H1 (cell line): Measurements from ENCODE around the gene CHD1L. TPM values are rescaled to one million over a fixed set of nuclear protein-coding genes. Genes with fewer than 3 reads are reported as not detected.

ENCODE experiments used
- CTCF ChIA-PET: fragments of 300-600 bp; sonication (Branson Sonifier 250); formaldehyde crosslinking; loops from one replicate; lab custom pipeline; 2021; ENCODE audit not compliant: partially characterized antibody; lab: Charles Lee
- POLR2A ChIA-PET: fragments of 300-600 bp; sonication (Branson Sonifier 250); formaldehyde crosslinking; loops from one replicate; lab custom pipeline; 2021; ENCODE audit warnings: inconsistent platforms; ENCODE audit not compliant: partially characterized antibody; lab: Charles Lee
- DNase-seq, 2 experiments: peaks; one replicate each; pipeline versions ENCODE4 v3.0.0 to v3.0.0-alpha.2; 2010 to 2022; ENCODE audit warnings: low spot score in 2 of 2, low read depth in 1 of 2, mixed read lengths in 1 of 2
- FAIRE-seq: peaks from 2 replicates; lab custom pipeline; 2011; peaks lifted over from hg19 to GRCh38; lab: Jason Lieb, UNC
- H2AFZ ChIP-seq: 2 replicates; pipeline ENCODE4 v1.8.1; 2012; ENCODE audit warnings: low read length, inconsistent platforms
- H2AK5ac ChIP-seq: 2 replicates; pipeline ENCODE4 v1.6.1; 2013; ENCODE audit warnings: low read depth, low read length
- H2BK120ac ChIP-seq: replicated peaks from 2 replicates; pipeline ENCODE3; 2013; ENCODE audit warnings: low read depth, low read length, inconsistent platforms
- H2BK12ac ChIP-seq: 2 replicates; pipeline ENCODE4 v1.6.1; 2013; ENCODE audit warnings: low read depth, low read length
- H2BK15ac ChIP-seq: 2 replicates; pipeline ENCODE4 v1.6.1; 2013; ENCODE audit warnings: low read length
- H2BK20ac ChIP-seq: 2 replicates; pipeline ENCODE4 v1.6.1; 2013; ENCODE audit warnings: low read length
- H2BK5ac ChIP-seq: 2 replicates; pipeline ENCODE4 v1.6.1; 2013; ENCODE audit warnings: low read depth, low read length
- H3K14ac ChIP-seq: 2 replicates; pipeline ENCODE4 v1.6.1; 2013; ENCODE audit warnings: inconsistent platforms; ENCODE audit not compliant: insufficient read length
- H3K18ac ChIP-seq: 2 replicates; pipeline ENCODE4 v1.6.1; 2013; ENCODE audit warnings: low read length; ENCODE audit errors: extremely low read depth
- H3K23ac ChIP-seq: 2 replicates; pipeline ENCODE4 v1.6.1; 2013; ENCODE audit warnings: inconsistent platforms; ENCODE audit not compliant: insufficient read length
- H3K23me2 ChIP-seq: 2 replicates; pipeline ENCODE4 v1.6.1; 2013; ENCODE audit warnings: low read depth, low read length
- H3K27ac ChIP-seq: 2 replicates; pipeline ENCODE4 v1.6.1; 2011; ENCODE audit warnings: low read depth, low read length, inconsistent platforms
- H3K27me3 ChIP-seq, 4 experiments: replicated peaks in 1 of 4; 1 replicate in 1 of 4; 2 replicates in 3 of 4; pipeline versions ENCODE4 v1.6.1 to v1.8.1; 2011 to 2013; ENCODE audit warnings: low read length in 3 of 4, mild to moderate bottlenecking in 3 of 4, inconsistent platforms in 2 of 4, mixed read lengths in 2 of 4, moderate library complexity in 1 of 4; ENCODE audit not compliant: control insufficient read depth in 3 of 4, insufficient read depth in 3 of 4; ENCODE audit errors: extremely low read depth in 1 of 4
- H3K36me3 ChIP-seq, 4 experiments: 2 replicates each; pipeline versions ENCODE4 v1.6.1 to v1.8.1; 2011 to 2013; ENCODE audit warnings: mild to moderate bottlenecking in 4 of 4, low read length in 3 of 4, moderate library complexity in 2 of 4, control low read depth in 1 of 4, inconsistent platforms in 1 of 4; ENCODE audit not compliant: insufficient read depth in 4 of 4, control insufficient read depth in 2 of 4
- H3K4ac ChIP-seq: replicated peaks from 2 replicates; pipeline ENCODE3; 2013; ENCODE audit warnings: low read length, low read depth, mixed read lengths, inconsistent platforms; ENCODE audit not compliant: insufficient read length
- H3K4me1 ChIP-seq, 4 experiments: replicated peaks in 1 of 4; 1 replicate in 1 of 4; 2 replicates in 3 of 4; pipeline versions ENCODE4 v1.6.1 to v1.8.1; 2011 to 2013; ENCODE audit warnings: low read length in 3 of 4, inconsistent platforms in 2 of 4, mixed read lengths in 1 of 4; ENCODE audit not compliant: insufficient read depth in 4 of 4, control insufficient read depth in 3 of 4
- H3K4me2 ChIP-seq, 2 experiments: 2 replicates each; pipeline versions ENCODE4 v1.6.1 to v1.8.1; 2011 to 2013; ENCODE audit warnings: low read depth in 2 of 2, low read length in 2 of 2, control low read depth in 1 of 2, inconsistent platforms in 1 of 2, mild to moderate bottlenecking in 1 of 2; ENCODE audit not compliant: insufficient read depth in 1 of 2
- H3K4me3 ChIP-seq, 4 experiments: fragments of 200-600, 300-600 bp in 1 of 4; sonication (generic), shearing (Covaris generic), sonication (Bioruptor Twin) in 1 of 4; 2 replicates each; pipeline versions ENCODE4 v1.5.1 to v1.8.1; 2011 to 2016; ENCODE audit warnings: low read length in 4 of 4, low read depth in 3 of 4, control low read depth in 2 of 4, inconsistent platforms in 2 of 4, mild to moderate bottlenecking in 2 of 4, mixed read lengths in 1 of 4, moderate library complexity in 1 of 4; ENCODE audit not compliant: insufficient read depth in 2 of 4; ENCODE audit errors: extremely low read depth in 1 of 4
- H3K56ac ChIP-seq: replicated peaks from 2 replicates; pipeline ENCODE3; 2013; ENCODE audit warnings: low read depth, mild to moderate bottlenecking, mixed read lengths, low read length, inconsistent platforms; ENCODE audit not compliant: insufficient read length
- H3K79me1 ChIP-seq: 2 replicates; pipeline ENCODE4 v1.6.1; 2013; ENCODE audit warnings: low read depth, low read length, control low read depth
- H3K79me2 ChIP-seq, 2 experiments: 2 replicates each; pipeline versions ENCODE4 v1.6.1 to v1.8.1; 2012 to 2013; ENCODE audit warnings: low read length in 2 of 2, mild to moderate bottlenecking in 2 of 2, inconsistent platforms in 1 of 2; ENCODE audit not compliant: insufficient read depth in 2 of 2, control insufficient read depth in 1 of 2
- H3K9ac ChIP-seq, 4 experiments: replicated peaks in 1 of 4; 1 replicate in 1 of 4; 2 replicates in 3 of 4; pipeline versions ENCODE4 v1.6.1 to v1.8.1; 2011 to 2013; ENCODE audit warnings: low read depth in 3 of 4, low read length in 3 of 4, control low read depth in 2 of 4, mild to moderate bottlenecking in 2 of 4, moderate library complexity in 2 of 4, inconsistent platforms in 1 of 4; ENCODE audit errors: extremely low read depth in 1 of 4
- H3K9me3 ChIP-seq, 2 experiments: 2 replicates each; pipeline versions ENCODE4 v1.6.1 to v1.8.1; 2012 to 2013; ENCODE audit warnings: mild to moderate bottlenecking in 2 of 2, moderate library complexity in 2 of 2, control low read depth in 1 of 2, inconsistent platforms in 1 of 2, low read depth in 1 of 2, low read length in 1 of 2, mixed read lengths in 1 of 2; ENCODE audit not compliant: insufficient read depth in 2 of 2
- H4K20me1 ChIP-seq, 2 experiments: replicated peaks in 1 of 2; 2 replicates each; pipeline versions ENCODE3 to v1.8.1; 2011 to 2013; ENCODE audit warnings: inconsistent platforms in 2 of 2, low read length in 2 of 2, mild to moderate bottlenecking in 1 of 2; ENCODE audit not compliant: insufficient read depth in 2 of 2, control insufficient read depth in 1 of 2
- H4K5ac ChIP-seq: 2 replicates; pipeline ENCODE4 v1.6.1; 2013; ENCODE audit warnings: low read length, low read depth, mixed read lengths, inconsistent platforms; ENCODE audit not compliant: insufficient read length
- H4K8ac ChIP-seq: 2 replicates; pipeline ENCODE4 v1.8.0; 2013; ENCODE audit warnings: mild to moderate bottlenecking, moderate library complexity, low read length, inconsistent platforms; ENCODE audit not compliant: insufficient read depth; ENCODE audit errors: extremely low read depth
- H4K91ac ChIP-seq: replicated peaks from 2 replicates; pipeline ENCODE3; 2013; ENCODE audit warnings: low read length, mixed read lengths, inconsistent platforms; ENCODE audit not compliant: insufficient read length
- CTBP2 ChIP-seq: IDR thresholded peaks from 2 replicates; pipeline ENCODE4 v1.7.0; 2011; ENCODE audit warnings: borderline replicate concordance, mild to moderate bottlenecking, moderate library complexity, mixed read lengths, low read length; ENCODE audit not compliant: insufficient read depth, insufficient read length
- CTCF ChIP-seq, 3 experiments: IDR thresholded peaks; 1 replicate in 2 of 3; 2 replicates in 1 of 3; pipeline versions ENCODE4 v1.5.1 to v1.6.1; 2011; ENCODE audit warnings: low read length in 3 of 3, mild to moderate bottlenecking in 3 of 3, inconsistent platforms in 2 of 3, low read depth in 1 of 3, moderate library complexity in 1 of 3; ENCODE audit not compliant: insufficient read depth in 1 of 3; ENCODE audit errors: control extremely low read depth in 1 of 3
- POLR2A ChIP-seq, 2 experiments: IDR thresholded peaks; 1 replicate in 1 of 2; 2 replicates in 1 of 2; pipeline ENCODE4 v1.6.1; 2011; ENCODE audit warnings: low read depth in 2 of 2, low read length in 2 of 2, mild to moderate bottlenecking in 2 of 2; ENCODE audit errors: control extremely low read depth in 1 of 2
- RFX5 ChIP-seq: IDR thresholded peaks from 2 replicates; pipeline ENCODE4 v1.6.1; 2011; ENCODE audit warnings: low read depth, low read length, improper control_type of control experiment, borderline replicate concordance
- WGBS, 2 experiments: shearing (Covaris generic) in 1 of 2; methylation state at CpG; one replicate each; pipeline versions ENCODE4 v1.1.6 to v1.1.7; 2013 to 2015; ENCODE audit warnings: low lambda C conversion rate in 2 of 2, mixed read lengths in 2 of 2, inconsistent platforms in 1 of 2, low coverage in 1 of 2, missing lambda C conversion rate in 1 of 2; ENCODE audit not compliant: insufficient replicate concordance in 2 of 2, insufficient coverage in 1 of 2, insufficient read length in 1 of 2; ENCODE audit errors: extremely low coverage in 1 of 2, missing lambda C conversion rate in 1 of 2; 5-methylcytosine and 5-hydroxymethylcytosine counted together
- polyA plus RNA-seq, 7 experiments: library from polyadenylated mRNA; depleted of rRNA in 3 of 7; stranded (reverse) in 5 of 7; unstranded in 2 of 7; fragments of >200 nt in 5 of 7; fragments of 200-250 nt in 2 of 7; gene quantifications; 1 replicate in 5 of 7; 2 replicates in 1 of 7; 4 replicates in 1 of 7; pipeline versions ENCODE4 v1.2.1 to v1.2.3, GENCODE V29; 2011 to 2013; ENCODE audit warnings: missing spikeins in 2 of 7, mixed read lengths in 2 of 7
- total RNA-seq: library from RNA; stranded (reverse); fragmentation: NEBNext Ultra II Directional; extraction: Animal tissue kit (Norgen Biotek cat#: 25700); gene quantifications from 2 replicates; pipeline ENCODE4 v1.2.1, GENCODE V29; 2021

CHD1L gene
- total and polyA plus RNA-seq, 2 of the 8 experiments (the other 6 are each of a cell fraction or from before 2014, with no cell fraction given) = 20.2 to 51.2 TPM

- Histone ChIP-seq H3K4me2 (no peak overlapping the region), H3K4me1 (no peaks in the 10 kb centered on the region), H3K23me2 (no peaks in the 10 kb centered on the region), H2AK5ac (no peak overlapping the region), H3K9me3 (peaks cover 32 to 43% of the 10 kb centered on the region in 2 experiments), H4K8ac (no peak overlapping the region), H3K56ac (no peak overlapping the region), H3K4ac (no peak overlapping the region), H3K79me1 (no peaks in the 10 kb centered on the region), H3K23ac (no peak overlapping the region), H4K20me1 (no peaks in the 10 kb centered on the region), H4K5ac (no peak overlapping the region), H3K4me3 (no peak overlapping the region), H2BK15ac (no peak overlapping the region), H3K36me3 (peaks cover 9 to 66% (median 33%) of the 10 kb centered on the region in 4 experiments), H3K27ac (no peak overlapping the region), H2AFZ (no peak overlapping the region), H2BK20ac (no peak overlapping the region), H2BK12ac (no peak overlapping the region), H3K18ac (no peak overlapping the region), H2BK5ac (no peak overlapping the region), H3K79me2 (no peaks in the 10 kb centered on the region), H3K14ac (no peak overlapping the region), H4K91ac (no peak overlapping the region), H3K27me3 (no peaks in the 10 kb centered on the region), H2BK120ac (no peak overlapping the region), H3K9ac (no peak overlapping the region)
- ChIA-PET POLR2A (no interaction called here), CTCF (interaction anchor here (1.7 kb wide), 1 partner anchor 23 kb away, joined by 4 read pairs; no protein-coding TSS in a partner anchor)
- FAIRE-seq (no peak), DNase-seq (no peak)
- WGBS, 2 experiments = 92% methylated on average over 2 of the region's 2 CpGs; no CpG with 5 or more reads in 1 of the 2 experiments
- TF ChIP-seq RFX5 (no peak), CTCF (IDR thresholded peaks at IDR 0.05; ENCODE audit: control extremely low read depth in 1 of 3, insufficient read depth in 1 of 3, low read depth in 1 of 3, low read length in 3 of 3) (no peak), POLR2A (IDR thresholded peaks at IDR 0.05; ENCODE audit: control extremely low read depth in 1 of 2, low read depth in 2 of 2, low read length in 2 of 2) (no peak), CTBP2 (no peak)
These were observed 55.0 kb downstream of the CHD1L start for GRCh38 chr1:147297438-147297837.
